ENCODE data around the gene KCNH4.

DNA sequence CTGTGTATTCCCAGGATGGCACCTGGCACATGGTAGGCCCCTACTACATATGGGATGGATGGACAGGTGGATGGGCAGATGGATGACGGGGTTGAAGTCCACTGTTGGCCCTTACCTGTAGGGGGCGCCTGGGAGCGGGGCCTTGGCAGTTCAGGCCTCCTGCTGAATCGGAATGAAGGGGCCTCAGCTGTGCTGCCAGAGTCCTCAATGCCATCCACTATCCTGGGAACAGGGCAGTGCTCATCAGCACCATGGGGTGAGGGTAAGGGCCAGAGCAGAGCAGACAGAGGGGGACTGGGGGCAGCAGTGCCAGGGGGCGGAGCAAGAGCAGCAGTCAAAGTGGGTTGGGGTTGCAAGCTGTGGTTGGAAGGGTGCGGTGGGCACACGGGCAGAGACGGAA is 17.8 kb downstream of the KCNH4 start:
- TF ChIP-seq, protein P1, sequence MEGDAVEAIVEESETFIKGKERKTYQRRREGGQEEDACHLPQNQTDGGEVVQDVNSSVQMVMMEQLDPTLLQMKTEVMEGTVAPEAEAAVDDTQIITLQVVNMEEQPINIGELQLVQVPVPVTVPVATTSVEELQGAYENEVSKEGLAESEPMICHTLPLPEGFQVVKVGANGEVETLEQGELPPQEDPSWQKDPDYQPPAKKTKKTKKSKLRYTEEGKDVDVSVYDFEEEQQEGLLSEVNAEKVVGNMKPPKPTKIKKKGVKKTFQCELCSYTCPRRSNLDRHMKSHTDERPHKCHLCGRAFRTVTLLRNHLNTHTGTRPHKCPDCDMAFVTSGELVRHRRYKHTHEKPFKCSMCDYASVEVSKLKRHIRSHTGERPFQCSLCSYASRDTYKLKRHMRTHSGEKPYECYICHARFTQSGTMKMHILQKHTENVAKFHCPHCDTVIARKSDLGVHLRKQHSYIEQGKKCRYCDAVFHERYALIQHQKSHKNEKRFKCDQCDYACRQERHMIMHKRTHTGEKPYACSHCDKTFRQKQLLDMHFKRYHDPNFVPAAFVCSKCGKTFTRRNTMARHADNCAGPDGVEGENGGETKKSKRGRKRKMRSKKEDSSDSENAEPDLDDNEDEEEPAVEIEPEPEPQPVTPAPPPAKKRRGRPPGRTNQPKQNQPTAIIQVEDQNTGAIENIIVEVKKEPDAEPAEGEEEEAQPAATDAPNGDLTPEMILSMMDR (IDR thresholded peaks at IDR 0.05; ENCODE audit: low read depth, low read length, missing input control) = peak; percentile 14
- TF ChIP-seq REST (IDR thresholded peaks at IDR 0.05) (no peak), ZBTB33 (IDR thresholded peaks at IDR 0.05) (no peak), SP1 (IDR thresholded peaks at IDR 0.05) (no peak), HNF4A (conservative IDR thresholded peaks at IDR 0.05) (peak in 1 of 2 donors; percentile 24), ATF3 (IDR thresholded peaks at IDR 0.05) (no peak), TAF1 (conservative IDR thresholded peaks at IDR 0.05) (no peak), JUND (IDR thresholded peaks at IDR 0.05) (no peak), YY1 (IDR thresholded peaks at IDR 0.05) (no peak)
- TF ChIP-seq, protein P2, sequence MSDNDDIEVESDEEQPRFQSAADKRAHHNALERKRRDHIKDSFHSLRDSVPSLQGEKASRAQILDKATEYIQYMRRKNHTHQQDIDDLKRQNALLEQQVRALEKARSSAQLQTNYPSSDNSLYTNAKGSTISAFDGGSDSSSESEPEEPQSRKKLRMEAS (IDR thresholded peaks at IDR 0.05) = no peak
